Stimulated activated CD4-positive, alpha-beta T cell treated with anti-CD3 and anti-CD28 coated beads, TNF-alpha, amount 100 ng/mL, for 48 hours (primary cell): ENCODE data around the gene UGT1A9.

Experiments
- DNase-seq, 3 donors: peaks; one replicate each; pipeline ENCODE4 v3.0.0-alpha.2; 2020; ENCODE audit warnings: low read depth in 3 of 3

Gene UGT1A9

DNA sequence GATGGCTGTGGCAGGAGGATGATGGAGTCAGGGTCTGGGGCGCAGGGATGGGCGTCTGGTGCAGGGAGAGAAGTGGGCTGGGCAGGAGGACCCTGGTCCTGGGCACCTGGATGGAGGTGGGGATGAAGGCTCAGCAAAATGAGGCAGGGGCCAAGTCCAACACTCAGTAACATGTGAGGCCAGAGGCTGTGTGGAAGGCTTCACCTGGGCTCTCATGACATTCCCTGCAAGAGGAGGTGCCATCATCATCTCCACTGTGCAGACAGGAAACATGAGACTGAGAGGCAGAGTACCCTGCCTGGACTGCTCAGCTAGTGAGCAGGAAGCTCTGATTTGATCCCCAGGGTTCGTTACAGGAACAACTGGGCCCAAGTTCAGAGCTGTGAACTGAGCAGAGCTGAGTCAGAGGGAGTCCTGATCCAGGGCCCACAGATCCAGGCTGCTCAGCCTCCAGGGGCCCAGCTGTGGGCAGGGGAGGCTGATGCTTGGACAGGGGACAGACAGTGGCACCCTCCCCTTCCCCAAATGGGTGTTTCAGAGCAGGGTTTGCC is 145.7 kb downstream of the UGT1A9 start:
- DNase-seq: no peak

DNA sequence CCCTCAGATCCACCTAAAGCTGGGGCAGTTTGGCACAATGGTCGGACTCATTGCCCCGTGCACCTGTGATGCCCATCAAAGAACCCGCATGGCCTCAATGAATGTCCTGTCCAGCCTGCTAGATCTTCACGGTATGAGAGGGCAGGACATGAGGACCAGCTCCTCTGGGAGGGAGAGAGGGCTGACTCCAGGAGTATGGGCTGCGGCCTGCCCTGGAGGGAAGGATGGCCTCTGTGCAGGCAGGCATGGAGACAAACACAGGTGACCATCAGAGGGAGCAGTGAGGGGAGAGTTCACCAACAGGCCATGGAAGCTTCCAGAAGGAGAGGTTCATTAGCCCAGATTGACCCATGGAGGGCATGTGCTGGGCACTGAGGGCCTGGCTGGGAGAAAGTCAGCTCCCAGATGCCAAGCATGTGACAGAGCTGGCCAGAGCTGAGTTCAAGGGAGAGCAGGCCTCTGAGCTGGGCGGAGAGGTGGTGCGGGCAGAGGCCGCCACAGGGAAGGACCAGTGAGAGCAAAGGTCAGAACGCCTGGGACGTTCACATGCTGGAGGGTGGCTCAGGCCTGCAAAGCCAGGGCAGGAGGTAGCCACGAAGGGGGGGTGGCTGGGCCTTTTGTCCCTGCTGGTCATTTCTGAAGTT is 146.4 kb downstream of the UGT1A9 start:
- DNase-seq: no peak

DNA sequence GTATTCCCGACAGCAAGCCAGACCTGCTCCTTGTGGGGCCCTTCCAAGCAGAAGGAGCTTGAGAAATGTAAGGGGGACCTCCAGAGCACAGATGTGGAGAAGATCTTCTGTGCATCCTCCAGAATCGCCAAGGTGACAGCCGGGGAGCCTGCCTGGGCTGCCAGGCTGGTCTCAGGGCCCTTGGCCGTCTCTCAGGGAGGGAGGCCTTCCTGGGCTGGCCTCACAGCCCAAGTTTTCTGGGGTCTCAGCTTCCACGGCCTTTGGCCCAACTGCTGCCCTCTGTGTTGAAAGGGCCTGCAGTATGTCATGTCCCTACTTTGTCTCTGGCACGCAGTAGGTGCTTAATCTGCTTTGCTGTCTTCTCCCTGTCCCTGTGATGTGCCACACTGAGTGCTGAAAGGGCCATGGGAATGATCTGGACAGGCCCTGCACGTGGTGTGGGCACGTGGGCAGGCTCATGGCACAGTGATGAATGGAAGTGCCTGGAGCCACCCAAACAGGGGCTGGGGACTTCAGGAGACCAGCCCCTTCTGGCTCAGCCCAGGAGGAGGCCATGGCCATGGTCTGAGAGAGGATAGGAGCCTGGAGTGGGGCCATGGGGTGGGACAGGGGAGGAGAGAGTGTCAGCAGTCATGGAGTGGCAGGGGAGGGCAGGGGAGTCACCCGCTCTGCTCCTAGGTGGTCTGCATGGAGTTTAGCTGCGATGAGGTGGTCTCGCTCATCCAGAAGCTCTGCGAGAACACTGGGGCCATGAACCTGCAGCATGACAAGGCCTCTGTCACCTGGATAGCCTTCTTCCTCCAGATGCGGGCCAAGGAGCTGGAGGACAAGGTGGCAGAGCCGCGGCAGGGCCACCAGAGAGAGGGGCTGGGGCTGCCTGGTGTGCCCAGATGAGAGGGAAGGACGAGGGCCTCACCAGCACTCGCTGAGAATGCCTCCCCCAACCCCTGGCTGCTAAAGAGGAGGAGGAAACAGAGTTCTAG is 147.2 kb downstream of the UGT1A9 start:
- no peak for DNase-seq

DNA sequence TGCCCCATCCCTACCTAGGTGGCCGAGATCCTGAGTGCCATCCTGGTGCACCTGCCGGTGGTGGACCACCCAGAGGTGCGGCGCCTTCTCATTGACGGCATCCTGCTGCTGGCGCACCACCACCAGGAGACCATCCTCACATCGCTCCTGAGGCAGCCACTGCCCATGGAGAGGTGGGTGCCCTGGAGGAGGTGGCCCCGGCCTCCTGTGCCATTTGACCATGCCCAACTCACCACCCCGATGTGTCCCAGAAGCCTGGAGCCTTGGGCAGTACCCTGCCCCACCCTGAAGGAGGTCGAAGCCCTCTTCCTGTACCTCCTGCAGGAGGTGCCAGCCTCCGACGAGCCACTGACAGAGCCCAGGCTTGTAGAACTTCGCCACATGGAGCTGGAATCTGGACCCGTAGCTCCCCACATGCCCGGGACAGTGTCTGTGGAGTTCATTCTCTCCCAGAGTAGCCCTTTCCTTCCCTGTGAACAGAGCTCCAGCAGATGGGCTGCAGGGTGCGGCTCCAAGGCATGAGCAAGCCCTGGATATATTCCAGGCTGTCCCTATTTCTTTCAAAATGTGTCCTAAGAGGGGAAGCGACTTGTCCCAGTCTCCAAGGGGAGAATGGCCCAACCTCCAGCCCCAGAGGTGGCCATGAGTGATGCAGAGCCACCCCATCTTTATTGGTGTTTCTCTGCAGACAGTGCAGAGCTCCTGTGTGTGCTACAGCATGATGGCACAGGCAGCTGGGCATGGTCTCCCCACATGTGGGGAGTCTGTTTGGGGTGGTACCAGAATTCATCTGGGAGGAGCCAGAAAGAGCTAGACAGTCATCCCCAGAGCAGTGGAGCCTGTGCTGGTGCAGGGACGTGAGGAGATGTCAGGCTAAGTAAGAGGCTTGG is 148.4 kb downstream of the UGT1A9 start:
- DNase-seq: no peak

DNA sequence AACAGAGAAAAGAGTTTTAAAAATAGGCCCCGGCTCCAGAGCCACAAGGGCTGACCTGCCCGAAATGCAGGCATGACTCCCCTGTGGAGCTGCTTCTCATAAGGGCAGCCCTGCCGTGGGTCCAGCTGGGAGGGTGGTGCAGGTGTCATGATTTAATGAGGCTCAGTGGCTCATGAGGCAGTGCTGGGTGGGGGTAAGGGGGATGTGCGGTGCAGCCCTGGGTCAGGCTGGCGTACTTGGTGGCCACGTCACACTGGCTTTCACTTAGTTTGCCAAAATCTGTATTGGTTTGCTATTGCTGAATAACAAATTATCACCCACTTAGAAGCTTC is 149.0 kb downstream of the UGT1A9 start:
- no peak for DNase-seq

DNA sequence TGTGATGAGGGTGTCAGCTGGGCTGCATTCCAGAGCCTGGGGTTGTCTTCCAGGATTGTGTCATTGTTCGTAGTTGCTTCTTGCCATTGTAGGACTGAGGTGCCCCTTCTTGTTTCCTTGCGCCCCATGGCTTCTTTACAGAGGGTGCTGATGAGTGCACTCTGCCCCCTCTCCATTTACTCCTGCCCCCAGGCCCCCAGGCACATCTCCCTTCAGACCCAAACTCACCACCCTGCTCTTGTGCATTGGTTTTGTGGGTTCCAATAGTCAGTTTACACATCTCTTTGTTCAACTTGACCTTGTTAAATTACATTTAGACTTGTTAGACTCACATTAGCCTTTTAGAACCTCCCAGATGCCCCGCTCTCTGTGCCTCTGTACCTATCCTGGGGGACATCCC is 149.5 kb downstream of the UGT1A9 start:
- no peak for DNase-seq

DNA sequence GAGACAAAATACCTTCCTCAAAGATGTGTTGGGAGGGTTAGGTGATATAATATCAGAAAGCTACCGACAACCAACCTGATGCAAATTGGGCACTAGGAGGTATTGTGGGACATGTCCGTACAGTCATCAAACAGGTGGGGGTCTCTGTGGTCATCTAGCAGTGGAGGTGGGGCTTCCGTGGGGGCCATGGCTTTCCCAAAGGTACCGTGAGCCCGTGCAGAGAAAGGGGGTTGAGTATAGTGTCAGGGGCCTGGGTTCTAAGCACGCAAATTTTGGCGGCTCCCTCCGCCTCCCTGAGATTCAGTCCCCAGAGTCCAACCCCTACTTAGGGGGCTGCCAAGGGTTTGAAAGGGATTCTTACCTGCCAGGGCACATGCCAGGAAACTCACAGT is 150.0 kb downstream of the UGT1A9 start:
- no peak for DNase-seq

DNA sequence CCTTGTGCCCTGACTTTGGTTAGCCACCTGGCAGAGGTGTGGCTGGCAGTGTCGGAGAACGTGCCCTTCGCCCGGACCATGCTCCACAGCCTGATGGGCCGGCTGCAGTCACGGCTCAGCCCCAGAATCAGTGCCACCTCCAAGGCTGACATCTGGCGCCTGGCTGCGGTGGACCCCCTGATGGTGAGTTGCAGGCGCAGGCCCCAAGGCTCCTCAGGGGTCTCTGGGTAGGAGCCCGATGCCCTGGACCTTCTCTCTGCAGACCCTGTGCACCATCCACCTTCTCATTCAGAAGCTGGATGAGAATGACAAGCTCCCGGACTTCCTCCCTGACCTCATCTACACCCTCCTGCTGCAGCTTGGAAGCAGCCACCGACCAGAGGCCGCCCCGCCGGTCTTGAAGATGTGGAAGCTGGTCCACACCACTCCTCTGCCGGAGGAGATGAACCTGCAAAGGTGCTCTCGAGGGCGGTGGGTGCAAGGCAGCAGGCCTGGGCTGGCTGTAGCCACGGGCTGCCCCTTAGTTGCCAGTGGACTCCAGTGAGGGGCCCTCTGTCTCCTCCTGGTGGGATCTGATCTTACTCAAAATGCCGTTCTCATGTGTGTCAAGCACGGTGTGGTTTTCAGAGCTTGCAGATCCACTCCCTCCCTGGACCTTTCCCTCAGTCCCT is 150.5 kb downstream of the UGT1A9 start:
- DNase-seq: no peak
